ENCODE data around the gene TSEN2.
"Not testable (repeated sequence)": the region's sequence is repeated elsewhere in the genome, so short reads cannot be mapped to it uniquely, and the experiment has no call there.

Gene TSEN2

DNA sequence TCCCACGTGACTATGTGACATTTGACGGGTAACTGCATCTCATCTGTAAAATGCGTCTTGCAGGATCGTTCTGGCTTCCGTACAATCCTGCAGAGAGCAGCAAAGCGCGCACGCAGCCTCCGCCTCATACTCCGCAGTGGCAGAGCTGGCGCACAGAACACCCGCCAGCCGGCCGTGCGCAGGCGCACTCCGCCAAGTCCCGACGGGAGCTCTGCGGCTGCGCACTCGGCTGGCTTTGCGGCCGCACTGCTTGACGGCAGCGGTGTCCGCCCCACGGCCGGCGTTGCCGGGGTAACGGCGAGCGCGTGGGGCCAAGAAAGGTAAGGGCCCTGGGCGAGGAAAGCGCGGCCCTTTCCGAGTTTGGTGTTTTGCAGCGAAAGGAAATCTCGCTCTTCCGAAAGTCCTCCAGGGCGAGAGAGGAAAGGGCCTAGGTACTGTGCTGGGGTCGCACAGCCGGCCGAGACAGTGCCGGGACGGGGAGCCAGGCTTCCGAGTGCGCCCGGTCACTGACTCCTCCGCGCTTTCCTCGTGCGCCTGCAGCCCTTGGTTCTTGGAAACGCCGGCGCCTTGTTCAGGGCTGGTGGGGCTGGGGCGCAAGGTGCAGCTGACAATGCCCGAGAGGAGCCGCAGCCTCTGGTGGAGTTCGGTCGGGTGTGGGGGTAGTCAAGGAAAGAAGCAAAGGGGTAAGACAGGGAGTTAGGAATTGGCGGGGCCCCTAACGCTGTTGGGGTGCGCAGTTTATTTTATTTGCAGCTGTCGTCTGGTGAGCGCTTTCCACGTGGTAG is at the start of gene TSEN2:
TSS of gene TSEN2 (plus strand) at position 283 of the 785 bp plus-strand sequence. CDS start 5,321 bp downstream, outside the sequence.
- peak; percentile 97 for DNase-seq

DNA sequence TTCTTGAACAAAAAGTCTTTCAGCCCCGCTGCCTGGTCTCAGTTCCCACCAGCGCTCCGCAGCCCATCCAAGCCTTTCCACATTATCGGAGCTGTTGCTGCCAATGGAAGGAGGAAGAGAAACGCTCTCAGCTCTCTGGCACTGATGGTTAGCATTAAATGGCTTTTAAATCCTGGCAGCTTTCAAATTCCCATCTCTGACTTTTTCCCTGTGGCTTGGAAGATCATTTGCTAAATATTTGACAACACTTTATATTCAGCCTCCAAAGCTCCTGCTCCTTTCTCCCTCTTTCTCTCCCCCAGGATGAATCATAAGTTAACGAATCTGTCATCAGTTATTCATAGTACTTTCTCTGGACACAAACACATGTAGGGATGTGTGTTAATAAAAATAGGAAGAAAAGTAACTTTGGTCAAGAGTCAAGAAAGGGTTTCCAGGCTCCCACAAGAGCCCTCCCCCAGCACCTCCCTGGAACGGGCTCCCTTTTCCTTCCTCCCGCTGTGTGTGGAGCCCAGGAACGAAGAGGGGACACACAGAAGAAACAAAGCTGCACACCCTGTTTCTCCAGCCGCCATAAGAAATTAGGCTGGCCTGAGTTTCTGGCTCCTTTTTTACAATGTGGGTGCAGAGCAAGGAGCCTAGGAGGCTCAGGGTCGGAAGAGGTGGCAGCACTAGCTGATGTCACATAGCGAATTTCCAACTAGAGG is 47.6 kb upstream of the TSEN2 start:
- DNase-seq = peak; percentile 75

DNA sequence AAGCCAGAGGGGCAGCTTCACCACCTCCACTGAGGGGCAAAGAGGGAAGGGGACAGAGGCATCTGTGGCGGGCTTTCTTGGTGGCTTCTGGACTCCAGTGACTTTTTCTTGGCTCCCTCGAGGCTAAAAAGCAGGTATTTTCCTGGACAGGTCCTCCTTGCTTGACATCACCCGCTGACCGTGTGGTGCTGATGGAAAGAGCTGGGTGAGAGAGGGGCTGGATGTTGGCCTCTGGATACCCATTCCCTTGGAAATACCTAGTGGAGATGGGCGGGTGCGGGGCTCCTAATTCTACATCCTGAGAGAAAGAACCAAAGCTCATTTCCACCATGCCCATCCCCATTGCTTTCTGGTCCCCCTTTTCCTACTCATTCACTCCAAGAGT is 47.1 kb upstream of the TSEN2 start:
- no peak for DNase-seq

DNA sequence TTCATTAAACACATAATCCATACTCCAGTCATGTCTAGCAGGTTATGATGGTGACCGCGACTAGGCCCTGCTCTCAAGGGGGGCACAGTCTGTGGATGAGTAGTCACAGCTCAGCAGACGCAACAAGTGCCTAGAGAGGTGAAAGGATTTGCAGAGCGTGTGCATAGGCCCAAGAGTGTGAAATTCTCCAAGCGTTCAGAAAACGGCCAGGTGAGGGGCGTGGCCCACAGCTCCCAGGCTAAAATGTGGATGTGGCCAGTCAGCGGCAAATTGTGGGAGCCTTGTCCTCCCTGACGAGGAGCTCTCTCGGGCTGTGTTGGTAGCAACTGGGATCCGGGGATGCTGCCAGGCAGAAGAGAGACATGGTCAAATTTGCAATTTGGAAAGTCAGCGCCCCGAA is 46.4 kb upstream of the TSEN2 start:
- DNase-seq = peak; percentile 9

DNA sequence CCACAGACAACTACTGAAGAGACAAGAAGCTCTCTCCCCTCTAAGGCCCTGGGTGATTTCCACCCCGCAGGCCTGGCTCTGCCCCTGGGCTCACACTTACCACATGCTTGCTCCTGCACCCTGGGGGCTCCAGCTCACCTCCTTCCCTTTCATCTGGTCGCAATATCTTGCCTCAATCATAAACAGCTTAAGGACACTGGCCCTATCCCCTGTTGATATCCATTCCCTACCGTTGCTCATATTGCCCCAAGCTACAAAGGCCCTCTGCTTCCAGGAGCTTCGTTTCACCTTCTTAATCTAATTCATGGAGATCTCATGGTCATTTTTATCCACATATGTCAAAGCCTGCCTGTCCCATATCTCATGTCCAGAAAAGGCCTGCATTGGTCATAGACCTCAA is 46.0 kb upstream of the TSEN2 start:
- peak; percentile 28 for DNase-seq

DNA sequence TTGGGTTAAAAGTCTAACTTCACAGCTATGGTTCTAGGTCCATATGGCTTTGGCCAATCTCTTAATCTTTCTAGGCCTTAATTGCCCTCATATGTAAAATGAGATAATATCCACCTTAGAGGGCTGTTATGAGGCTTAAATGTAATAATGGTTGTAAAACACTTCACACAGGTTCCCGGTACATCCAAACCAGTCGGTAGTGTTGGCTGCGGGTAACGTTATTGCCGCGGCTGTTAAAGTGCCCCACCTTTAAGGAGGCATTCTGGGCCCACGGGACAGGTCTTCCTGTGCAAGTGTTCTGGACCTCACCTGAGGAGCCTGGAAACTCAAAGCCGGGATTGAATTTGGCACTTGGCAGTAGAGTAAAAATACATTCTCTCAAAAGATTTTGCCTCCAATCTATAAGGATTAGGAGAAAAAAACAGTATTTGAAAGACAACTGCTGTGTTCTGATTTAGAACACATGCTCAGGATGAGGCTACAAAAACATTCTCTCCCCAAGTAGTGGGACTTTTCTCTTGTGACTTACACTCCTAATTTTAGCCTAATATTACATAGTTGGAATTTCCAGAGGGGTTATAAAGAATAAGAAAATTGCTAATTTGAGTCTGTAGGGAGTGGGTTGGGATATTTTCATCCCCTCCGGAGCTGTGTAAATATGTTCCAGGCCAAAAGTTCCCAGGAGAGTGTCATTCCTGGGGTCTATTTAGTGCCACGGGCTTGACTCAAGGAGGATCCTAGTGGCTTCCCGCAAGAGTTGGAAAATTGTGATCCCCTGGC is 44.9 kb upstream of the TSEN2 start:
- peak; percentile 30 for DNase-seq

DNA sequence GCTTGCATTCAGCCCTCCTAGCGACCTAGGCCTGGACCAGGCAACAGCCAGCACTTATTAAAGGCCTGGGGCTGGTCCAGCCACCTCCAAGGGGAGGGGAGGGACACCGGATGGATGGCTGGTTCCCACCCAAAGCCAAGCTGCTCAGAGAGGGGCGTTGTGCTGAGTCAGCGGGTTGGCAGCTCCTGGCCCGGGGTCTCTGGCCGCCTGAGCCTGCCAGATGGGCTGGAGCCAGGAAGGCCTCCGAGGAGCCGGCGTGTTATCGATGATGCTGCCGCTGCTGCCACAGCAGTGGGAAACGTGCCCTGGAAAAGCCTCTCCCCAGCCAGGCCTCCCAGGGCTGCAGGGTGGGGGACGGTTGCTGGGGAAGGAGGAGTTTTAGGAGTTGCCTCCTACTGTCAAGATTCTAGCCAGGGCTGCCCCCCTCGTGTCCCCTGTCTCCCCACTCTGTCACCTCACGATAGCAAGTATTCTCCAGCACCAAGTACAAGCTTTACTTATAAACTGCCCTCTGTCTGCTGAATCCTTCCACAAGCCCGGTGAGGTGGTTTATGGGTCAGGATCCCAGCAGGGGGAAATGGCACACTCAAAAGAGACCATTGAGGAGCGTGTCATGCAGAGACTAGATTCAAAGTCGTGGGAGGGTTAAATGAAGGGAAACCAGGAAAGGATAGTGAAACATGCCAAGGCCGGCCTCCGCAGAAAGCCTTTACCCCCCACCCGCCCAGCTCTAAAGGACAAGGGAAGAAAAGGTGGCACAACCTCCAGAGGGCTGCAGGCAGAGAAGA is 43.2 kb upstream of the TSEN2 start:
- peak; percentile 87 for DNase-seq

DNA sequence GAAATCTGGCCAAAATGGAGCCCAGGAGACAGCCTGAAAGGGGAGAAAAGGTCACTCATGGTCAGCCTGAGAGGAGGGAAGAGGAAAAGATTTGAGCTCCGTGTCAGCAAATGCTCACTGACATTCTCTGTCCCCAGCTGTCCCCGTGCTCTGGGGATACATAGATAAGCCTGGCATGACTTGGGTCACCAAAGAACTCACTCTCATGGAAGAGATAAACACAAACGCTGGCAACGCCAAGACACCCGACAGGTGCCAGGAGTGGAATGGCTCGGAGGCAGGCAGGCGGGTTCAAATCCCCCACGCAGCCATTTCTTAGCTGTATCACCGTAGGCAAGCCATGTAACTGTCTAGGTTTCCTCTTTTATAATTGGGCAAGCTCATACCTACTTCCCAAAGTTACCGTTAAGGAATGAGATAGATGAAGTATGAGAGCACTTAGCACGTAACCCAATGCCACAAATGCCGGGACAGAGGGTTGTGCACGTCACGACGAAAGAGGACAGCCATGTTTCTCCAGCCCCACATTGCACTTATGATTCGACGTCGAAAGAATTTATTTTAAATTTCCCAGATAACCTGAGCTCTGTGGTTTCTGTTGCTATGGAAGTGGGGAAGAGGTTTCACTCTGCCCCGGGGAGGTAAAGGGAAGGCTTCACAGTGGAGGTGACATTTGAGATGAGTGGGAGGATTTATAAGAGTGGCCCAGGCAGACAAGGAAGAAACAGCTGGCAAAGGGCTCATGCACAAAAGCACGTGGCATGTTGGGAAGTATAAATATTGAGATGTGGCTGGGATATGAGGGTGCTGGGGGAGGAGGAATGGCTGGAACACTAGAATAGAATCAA is 41.4 kb upstream of the TSEN2 start:
- peak; percentile 39 for DNase-seq

DNA sequence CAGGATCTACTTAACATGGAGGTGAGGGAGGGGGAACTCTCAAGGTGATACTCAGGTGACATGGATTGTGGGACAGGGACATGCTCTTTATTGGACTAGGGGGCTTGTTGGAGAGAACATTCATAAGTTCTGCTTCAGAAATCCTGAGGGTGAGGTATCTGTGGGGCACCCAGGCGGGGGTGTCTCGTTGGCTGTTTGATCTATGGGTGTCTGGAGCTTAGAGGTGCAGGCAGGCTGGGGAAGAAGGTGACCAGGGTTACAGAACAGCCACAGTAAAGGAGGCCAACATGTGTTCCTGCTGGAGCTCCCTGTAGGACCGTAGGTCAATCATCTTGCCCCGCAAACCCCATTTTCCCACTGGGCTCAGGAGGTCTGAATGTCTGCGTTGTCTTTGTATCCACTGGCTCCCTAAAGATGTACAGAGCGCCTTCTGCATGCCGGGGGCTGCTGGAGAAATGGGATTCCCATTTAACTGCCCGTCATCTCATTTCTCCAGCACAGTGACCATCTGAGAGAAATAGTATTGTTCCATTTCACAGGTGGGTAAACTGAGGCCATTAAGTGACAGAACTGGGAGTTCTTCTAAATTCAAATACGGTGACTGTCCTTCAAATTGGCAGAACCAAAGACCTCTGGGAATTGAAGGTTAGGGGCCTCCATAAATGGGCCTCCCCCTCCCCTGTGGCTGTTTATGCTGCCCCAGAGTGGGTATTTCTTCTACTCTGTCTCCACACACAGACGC is 40.3 kb upstream of the TSEN2 start:
- DNase-seq = peak; percentile 28

DNA sequence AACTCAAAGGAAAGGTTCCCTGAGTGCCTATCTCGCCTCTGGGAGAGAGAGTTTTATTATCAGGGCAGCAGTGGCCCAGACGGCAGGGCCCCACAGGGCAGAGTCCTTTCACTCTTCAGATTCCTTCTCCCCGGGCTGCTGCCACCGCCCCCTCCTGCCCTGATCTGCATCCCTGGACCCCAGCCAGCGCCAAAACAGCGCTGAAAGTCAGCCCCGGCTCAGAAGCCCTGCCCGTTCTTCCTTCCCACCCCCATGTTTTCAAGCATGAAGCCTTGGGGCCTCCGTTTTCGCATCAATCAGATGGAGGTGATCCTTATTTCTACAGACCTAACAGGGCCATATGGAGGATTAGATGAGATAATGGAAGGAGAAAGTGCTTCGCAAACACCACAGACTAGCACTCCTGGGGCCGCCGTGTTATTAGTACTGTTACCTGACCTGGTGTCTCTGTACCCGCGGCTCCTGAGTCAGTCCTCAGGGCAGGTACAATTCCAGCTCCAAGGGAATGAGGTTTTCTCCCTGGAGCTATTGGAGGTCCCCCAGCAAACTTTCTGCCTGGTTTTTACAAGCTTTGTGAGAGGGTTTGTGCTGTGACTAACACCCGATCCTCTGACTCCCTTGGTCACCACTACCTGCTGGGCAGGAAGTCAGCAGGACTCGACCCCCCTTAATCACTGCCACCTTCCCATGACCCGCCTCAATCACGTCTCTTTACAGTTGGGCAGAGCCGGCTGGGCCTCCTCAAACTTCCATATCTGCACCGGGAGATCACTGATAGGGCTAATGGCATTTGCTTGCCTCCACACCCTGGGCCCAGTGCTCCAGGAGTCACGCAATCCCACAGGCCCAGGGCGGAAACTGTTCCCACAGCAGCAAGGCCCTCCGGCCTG is 39.5 kb upstream of the TSEN2 start:
- peak; percentile 43 for DNase-seq

DNA sequence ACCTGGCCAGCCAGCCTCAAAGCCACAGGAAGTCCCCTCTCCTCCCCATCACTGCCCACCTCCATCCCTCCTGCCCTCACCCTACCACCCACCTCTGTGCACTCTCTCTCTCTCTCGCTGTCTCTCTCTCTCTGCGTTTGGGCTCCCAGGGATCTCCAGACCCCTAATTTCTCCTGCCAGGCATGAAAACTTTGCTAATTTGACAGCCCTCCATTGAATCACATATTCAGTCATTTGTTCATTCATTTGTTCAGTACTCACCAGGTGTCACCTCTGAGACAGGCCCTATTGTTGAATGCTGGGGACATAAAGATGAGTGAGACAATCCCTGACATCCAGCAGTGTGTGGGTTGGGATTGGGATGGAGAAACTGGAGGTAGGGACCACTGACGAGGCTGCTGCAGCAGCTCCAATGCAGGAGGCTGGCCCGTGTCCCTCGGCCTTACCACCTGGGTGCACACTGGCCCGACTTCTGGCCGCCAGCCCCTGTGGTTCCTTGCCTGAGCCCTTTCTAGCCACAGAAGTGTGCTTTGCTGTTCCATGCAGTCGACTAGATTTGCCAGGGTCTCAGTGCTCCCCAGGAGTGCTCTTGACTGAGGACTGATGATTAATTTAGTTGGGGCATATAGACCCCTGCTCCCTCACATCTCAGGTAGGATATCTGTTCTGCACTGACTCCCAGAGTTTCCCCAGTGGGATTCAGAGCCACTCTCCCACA is 38.6 kb upstream of the TSEN2 start:
- no peak for DNase-seq

DNA sequence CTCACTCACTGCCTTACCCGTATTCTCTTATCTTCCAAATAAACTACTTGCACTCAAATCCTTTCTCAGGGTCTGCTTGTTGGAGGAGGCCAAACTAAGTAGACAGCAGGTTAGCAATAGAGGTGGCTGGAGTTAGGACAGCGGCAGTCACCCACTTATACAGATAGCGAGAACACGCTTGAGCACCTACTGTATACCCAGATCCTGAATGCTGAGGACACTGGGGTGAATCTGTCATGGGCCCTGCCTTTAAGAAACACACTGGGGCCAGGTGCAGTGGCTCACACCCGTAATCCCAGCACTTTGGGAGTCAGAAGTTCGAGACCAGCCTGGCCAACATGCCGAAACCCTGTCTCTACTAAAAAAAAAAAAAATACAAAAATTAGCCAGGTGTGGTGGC is 38.0 kb upstream of the TSEN2 start:
- no peak for DNase-seq

DNA sequence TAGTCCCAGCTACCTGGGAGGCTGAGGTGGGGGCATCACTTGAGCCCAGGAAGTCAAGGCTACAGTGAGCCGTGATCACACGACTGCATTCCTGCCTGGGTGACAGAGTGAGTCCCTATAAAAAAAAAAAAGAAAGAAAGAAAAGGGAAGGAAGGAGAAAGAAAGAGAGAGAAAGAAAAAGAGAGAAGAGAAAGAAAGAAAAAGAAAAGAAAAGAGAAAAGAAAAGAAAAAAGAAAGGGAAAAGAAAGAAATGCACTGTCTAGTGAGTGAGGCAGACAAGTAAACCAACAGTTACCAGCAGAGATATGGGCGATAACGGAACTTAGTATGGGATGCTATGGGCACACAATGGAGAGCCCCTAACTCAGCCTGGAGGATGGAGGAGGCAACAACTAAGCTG is 37.2 kb upstream of the TSEN2 start:
- DNase-seq = no peak

DNA sequence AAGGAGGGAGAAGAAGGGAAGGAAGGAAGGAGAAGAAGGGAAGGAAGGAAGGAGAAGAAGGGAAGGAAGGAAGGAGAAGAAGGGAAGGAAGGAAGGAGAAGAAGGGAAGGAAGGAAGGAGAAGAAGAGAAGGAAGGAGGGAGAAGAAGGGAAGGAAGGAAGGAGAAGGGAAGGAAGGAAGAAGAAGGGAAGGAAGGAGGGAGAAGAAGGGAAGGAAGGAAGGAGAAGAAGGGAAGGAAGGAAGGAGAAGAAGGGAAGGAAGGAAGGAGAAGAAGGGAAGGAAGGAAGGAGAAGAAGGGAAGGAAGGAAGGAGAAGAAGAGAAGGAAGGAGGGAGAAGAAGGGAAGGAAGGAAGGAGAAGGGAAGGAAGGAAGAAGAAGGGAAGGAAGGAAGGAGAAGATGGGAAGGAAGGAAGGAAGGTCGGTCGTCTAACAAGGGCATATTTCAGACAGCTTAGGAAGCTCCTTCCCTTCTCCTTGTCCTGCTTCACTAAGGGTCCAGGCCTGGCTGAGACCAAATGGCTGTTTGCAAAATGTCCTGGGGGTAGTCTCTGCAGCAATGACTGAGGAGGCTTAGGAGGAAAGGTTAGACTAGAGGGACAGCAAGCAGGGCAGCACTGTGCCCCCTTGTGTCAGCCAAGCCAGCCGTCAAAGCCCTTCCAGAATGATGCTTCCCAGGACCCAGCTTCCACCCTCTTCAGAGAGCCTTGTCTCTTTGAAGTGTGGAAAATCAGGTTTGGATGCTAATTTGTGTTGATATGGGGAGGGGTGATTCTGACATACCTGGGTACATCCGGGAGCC is 35.7 kb upstream of the TSEN2 start:
- not testable (repeated sequence) for DNase-seq

DNA sequence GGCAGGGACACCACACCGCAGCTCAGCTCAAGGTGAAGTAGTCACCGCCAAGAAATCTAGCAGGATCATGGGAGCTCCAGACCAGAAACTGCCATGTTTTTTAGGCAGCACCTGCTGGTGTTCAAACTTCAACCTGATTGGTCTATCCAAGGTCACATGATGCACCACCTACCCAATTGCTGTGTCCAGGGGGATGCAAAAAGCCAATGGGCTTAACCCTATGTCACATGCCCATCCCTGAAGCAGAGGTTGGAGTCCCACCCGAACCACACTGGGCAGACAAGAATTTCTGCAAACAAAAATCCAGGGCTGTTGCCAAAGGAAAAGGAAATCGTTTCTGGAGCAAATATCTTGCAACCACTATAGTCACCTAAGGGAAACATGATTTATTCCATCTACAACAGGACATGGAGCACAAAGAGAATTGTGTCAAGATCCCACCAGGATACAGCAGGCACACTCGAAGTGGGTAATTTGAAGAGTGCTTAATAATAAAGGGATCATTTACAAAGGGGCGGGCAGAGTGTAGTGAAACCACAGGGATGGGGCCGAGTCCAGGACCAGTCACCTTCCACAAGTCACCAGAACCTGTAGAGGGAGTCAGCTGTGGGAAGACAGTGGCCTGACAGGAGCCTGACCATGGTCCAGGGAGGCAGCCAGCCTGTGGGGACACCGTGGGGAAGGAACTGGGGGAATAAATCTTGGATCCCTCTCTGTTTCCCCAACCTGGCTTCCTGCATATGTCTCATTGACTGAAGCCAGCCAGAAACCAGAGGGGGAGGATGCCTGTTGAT is 34.2 kb upstream of the TSEN2 start:
- no peak for DNase-seq

DNA sequence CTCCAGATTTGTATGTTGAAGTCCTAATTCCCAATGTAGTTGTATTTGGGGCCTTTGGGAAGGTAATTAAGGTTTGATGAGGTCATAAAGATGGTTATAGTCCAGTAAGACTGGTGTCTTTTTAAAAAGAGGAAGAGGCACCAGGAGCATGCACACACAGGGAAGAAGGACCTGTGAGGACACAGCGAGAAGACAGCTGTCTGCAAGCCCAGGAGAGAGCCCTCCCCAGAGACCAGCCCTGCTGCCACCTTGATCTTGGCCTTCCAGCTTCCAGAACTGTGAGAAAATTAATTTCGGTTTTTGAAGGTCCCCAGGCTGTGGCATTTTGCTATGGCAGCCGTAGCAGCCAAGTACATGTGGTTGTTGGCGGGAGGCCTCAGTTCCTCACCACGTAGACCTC is 32.8 kb upstream of the TSEN2 start:
- no peak for DNase-seq

DNA sequence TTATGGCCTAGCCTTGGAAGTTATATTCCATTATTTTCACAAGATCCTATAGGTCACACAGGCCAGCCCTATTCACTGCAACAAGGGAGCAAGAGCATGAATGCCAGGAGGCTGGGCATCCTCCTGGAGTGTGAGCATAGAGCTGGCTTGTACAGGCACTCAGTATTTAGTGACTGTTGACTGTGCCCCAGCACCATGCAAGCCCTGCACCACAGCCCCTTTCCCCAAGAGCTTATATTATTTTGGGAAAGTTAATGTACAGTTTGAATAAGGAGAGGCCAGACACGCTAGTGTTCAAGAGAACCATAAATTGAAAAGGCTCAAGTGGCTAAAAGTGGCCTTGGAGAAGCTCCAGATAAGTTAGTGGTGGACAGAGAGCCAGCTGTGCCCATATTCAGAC is 32.3 kb upstream of the TSEN2 start:
- DNase-seq = no peak

All from right forelimb (tissue), 1 donor.